Sigmoid colon (tissue), 4 donors: ENCODE data around the gene MYL4.

Experiments used
- CTCF ChIP-seq, 4 experiments: fragments of 450-650 bp in 3 of 4; fragments of 200-600 bp in 1 of 4; IDR thresholded peaks; one replicate each; pipeline ENCODE4 v1.5.1; 2016 to 2019; ENCODE audit warnings: antibody characterized with exemption in 4 of 4, mild to moderate bottlenecking in 3 of 4, moderate library complexity in 2 of 4
- EP300 ChIP-seq, 4 donors: sonication (generic); formaldehyde crosslinking; IDR thresholded peaks; one replicate each; pipeline ENCODE4 v1.6.1; 2017; ENCODE audit warnings: antibody characterized with exemption in 4 of 4
- POLR2A ChIP-seq, 2 donors: fragments of 450-650 bp; IDR thresholded peaks; one replicate each; pipeline ENCODE4 v1.6.1; 2016; ENCODE audit warnings: antibody characterized with exemption in 2 of 2, mild to moderate bottlenecking in 2 of 2, moderate library complexity in 2 of 2
- POLR2AphosphoS5 ChIP-seq, 4 donors: sonication (generic); formaldehyde crosslinking; IDR thresholded peaks; one replicate each; pipeline ENCODE4 v1.6.1; 2017; ENCODE audit warnings: antibody characterized with exemption in 4 of 4

- TF ChIP-seq POLR2A (IDR thresholded peaks at IDR 0.05) = no peak
- no peak for TF ChIP-seq CTCF (IDR thresholded peaks at IDR 0.05)
- no peak for TF ChIP-seq EP300 (IDR thresholded peaks at IDR 0.05)
- TF ChIP-seq POLR2AphosphoS5 (IDR thresholded peaks at IDR 0.05) = no peak
Observed at GRCh38 chr17:47270946-47271705, 62.0 kb downstream of the MYL4 start.
